Measurements from ENCODE around the gene GLI3. TPM values are rescaled to one million over a fixed set of nuclear protein-coding genes. Genes with fewer than 3 reads are reported as not detected.

GLI3 gene
- total and polyA plus RNA-seq, 2 of the 8 experiments (the other 6 are each of a cell fraction or from before 2014, with no cell fraction given): 8.0 to 31.1 TPM

DNA sequence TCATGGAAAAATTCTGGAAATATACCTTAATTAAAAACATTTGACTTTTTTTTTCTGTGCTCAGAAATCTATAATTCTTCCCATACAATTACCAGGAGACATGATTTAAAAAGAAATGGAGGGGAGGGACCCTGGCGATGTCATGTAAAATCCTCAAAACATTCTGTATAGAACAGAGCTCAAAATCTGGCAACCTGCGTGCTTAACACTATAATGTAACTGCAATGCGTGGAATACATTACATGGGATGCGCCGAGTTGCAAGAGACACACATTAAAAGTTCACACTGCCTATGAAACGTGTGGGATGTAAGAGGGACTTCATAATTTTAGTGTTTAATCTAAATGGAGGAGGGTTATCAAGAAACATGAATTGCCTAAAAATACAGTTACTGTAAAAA is 215.0 kb downstream of the GLI3 start (continued):
- TF ChIP-seq SIX5 (IDR thresholded peaks at IDR 0.05; ENCODE audit: low read depth, low read length) (no peak), KDM1A (IDR thresholded peaks at IDR 0.05; ENCODE audit: borderline replicate concordance, low read length) (no peak), TAF7 (optimal IDR thresholded peaks at IDR 0.05; ENCODE audit: borderline replicate concordance, low read depth, low read length) (no peak), BACH1 (IDR thresholded peaks at IDR 0.05; ENCODE audit: low read length) (no peak), CBX8 (IDR thresholded peaks at IDR 0.05; ENCODE audit: borderline replicate concordance, low read depth, low read length) (no peak)
